ENCODE data around the gene TFDP1. TPM values are rescaled to one million over a fixed set of nuclear protein-coding genes. Genes with fewer than 3 reads are reported as not detected.

TFDP1 gene
- total RNA-seq, 1 experiment from 2014 or later = 107 TPM

- peaks cover 8% of the 10 kb centered on the region; the same call in 1 of the 2 replicates for H3F3A ChIP-seq (ENCODE audit: insufficient read depth, low read depth)
- no peaks in the 10 kb centered on the region for H3K27me3 ChIP-seq (ENCODE audit: insufficient read depth, low read depth)
- H4K20me1 ChIP-seq (ENCODE audit: insufficient read depth) = no peaks in the 10 kb centered on the region
- H3K4me3 ChIP-seq = no peak overlapping the region
- no peak overlapping the region for H2AFZ ChIP-seq
- DNase-seq = no peak
- no peaks in the 10 kb centered on the region for H3K9me2 ChIP-seq (ENCODE audit: insufficient read depth)
- CTCF ChIA-PET = no interaction called here
- H3K4me1 ChIP-seq (replicated peaks; ENCODE audit: insufficient read depth) = no peaks in the 10 kb centered on the region
- no TSS peak for BruUV-seq (replicated peaks)
- H3K27ac ChIP-seq = no peak overlapping the region
- H3K36me3 ChIP-seq (ENCODE audit: low read depth) = no peaks in the 10 kb centered on the region; the same call in 1 of the 2 replicates
- intact Hi-C loops (cut with micrococcal nuclease; ENCODE audit: unreplicated experiment) = no loop called here
- TF ChIP-seq CTCF (conservative IDR thresholded peaks at IDR 0.05) (no peak), EZH2 (IDR thresholded peaks at IDR 0.05; ENCODE audit: low read depth) (no peak)
- H3K79me2 ChIP-seq (ENCODE audit: low read depth) = no peaks in the 10 kb centered on the region
- H3K9me3 ChIP-seq (ENCODE audit: insufficient read depth, low read depth) = no peaks in the 10 kb centered on the region
- POLR2A ChIA-PET (ENCODE audit: unreplicated experiment) = interaction anchor here (0.7 kb wide), 1 partner anchor 22 kb away, joined by 3 read pairs; no protein-coding TSS in a partner anchor
- no peak overlapping the region for H3K4me2 ChIP-seq
These were observed 29.4 kb upstream of the TFDP1 start for GRCh38 chr13:113555141-113555540.

DNA sequence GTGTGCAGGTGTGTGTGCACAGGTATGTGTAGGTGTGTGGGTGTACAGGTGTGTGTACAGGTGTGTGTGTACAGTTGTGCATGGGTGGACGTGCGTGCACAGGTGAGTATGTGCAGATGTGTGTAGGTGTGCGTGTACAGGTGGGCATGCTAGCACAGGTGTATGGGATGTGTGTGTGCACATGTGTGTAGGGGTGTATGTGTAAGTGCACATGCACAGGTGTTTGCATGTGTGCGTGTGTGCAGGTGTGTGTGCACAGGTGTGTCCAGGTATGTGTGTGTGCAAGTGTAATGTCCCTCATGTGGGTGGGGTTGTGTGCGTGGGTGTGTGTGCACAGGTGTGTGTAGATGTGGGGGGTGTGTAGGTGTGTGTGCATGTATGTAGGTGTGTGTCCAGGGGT is 27.5 kb upstream of the TFDP1 start:
- no peaks in the 10 kb centered on the region for H3K9me2 ChIP-seq (ENCODE audit: insufficient read depth)
- no peaks in the 10 kb centered on the region for H3K36me3 ChIP-seq (ENCODE audit: low read depth)
- H3K9me3 ChIP-seq (ENCODE audit: insufficient read depth, low read depth) = no peaks in the 10 kb centered on the region
- no peak overlapping the region for H3K4me2 ChIP-seq
- ChIA-PET CTCF (no interaction called here), POLR2A (ENCODE audit: unreplicated experiment) (no interaction called here)
- H3K27me3 ChIP-seq (ENCODE audit: insufficient read depth, low read depth) = no peaks in the 10 kb centered on the region
- no peaks in the 10 kb centered on the region for H4K20me1 ChIP-seq (ENCODE audit: insufficient read depth)
- TF ChIP-seq CTCF (conservative IDR thresholded peaks at IDR 0.05) (no peak), EZH2 (IDR thresholded peaks at IDR 0.05; ENCODE audit: low read depth) (no peak)
- intact Hi-C loops (cut with micrococcal nuclease; ENCODE audit: unreplicated experiment) = no loop called here
- no TSS peak for BruUV-seq (replicated peaks)
- H3K79me2 ChIP-seq (ENCODE audit: low read depth) = no peaks in the 10 kb centered on the region
- DNase-seq = no peak
- H3K4me3 ChIP-seq = no peak overlapping the region
- H3F3A ChIP-seq (ENCODE audit: insufficient read depth, low read depth) = peaks cover 8% of the 10 kb centered on the region; the same call in 1 of the 2 replicates
- no peaks in the 10 kb centered on the region for H3K4me1 ChIP-seq (replicated peaks; ENCODE audit: insufficient read depth)
- H3K27ac ChIP-seq = no peak overlapping the region
- no peak overlapping the region for H2AFZ ChIP-seq

DNA sequence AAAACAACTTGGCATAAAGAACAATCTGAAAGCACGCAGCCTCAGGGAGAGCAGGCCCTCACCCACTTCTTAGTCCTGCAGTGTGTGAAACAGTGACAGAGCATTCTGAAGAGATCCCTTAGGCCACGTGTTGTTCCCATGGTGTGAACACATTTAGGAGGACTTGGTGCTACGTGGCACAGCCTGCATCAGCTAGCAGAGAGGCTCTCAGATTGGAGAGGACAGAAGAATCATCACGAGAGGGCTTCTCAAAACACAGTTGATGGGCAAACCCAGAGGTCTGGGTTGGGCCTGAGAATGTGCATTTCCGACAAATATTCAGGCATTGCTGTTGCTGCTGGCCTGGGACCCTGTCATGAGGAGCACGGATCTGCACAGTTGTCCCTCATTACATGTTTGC is 26.1 kb upstream of the TFDP1 start:
- intact Hi-C loops (cut with micrococcal nuclease; ENCODE audit: unreplicated experiment) = no loop called here
- Histone ChIP-seq H3K4me3 (no peak overlapping the region), H3K9me3 (ENCODE audit: insufficient read depth, low read depth) (no peaks in the 10 kb centered on the region), H3F3A (ENCODE audit: insufficient read depth, low read depth) (peaks cover 8% of the 10 kb centered on the region; the same call in 1 of the 2 replicates), H3K4me1 (replicated peaks; ENCODE audit: insufficient read depth) (no peaks in the 10 kb centered on the region), H3K79me2 (ENCODE audit: low read depth) (no peaks in the 10 kb centered on the region), H3K36me3 (ENCODE audit: low read depth) (no peaks in the 10 kb centered on the region), H4K20me1 (ENCODE audit: insufficient read depth) (no peaks in the 10 kb centered on the region), H2AFZ (no peak overlapping the region), H3K4me2 (no peak overlapping the region), H3K9me2 (ENCODE audit: insufficient read depth) (no peaks in the 10 kb centered on the region), H3K27ac (no peak overlapping the region), H3K27me3 (ENCODE audit: insufficient read depth, low read depth) (no peaks in the 10 kb centered on the region)
- ChIA-PET CTCF (no interaction called here), POLR2A (ENCODE audit: unreplicated experiment) (no interaction called here)
- TF ChIP-seq EZH2 (IDR thresholded peaks at IDR 0.05; ENCODE audit: low read depth) (no peak), CTCF (conservative IDR thresholded peaks at IDR 0.05) (no peak)
- DNase-seq = no peak
- BruUV-seq (replicated peaks) = no TSS peak
